Thyroid gland (tissue), 4 donors: Measurements from ENCODE around the gene ZNF20.

Source experiments
- POLR2A ChIP-seq, 2 donors: fragments of 450-650 bp; IDR thresholded peaks; one replicate each; pipeline ENCODE4 v1.6.1; 2017; ENCODE audit warnings: antibody characterized with exemption in 2 of 2, mild to moderate bottlenecking in 2 of 2, moderate library complexity in 1 of 2
- TF ChIP-seq, protein P1 (sequence below), 6 experiments: fragments of 200-600 bp in 3 of 6; fragments of 450-650 bp in 3 of 6; sonication (generic) in 3 of 6; IDR thresholded peaks; one replicate each; pipeline ENCODE4 v1.5.1; 2016 to 2019; ENCODE audit warnings: antibody characterized with exemption in 6 of 6, mild to moderate bottlenecking in 2 of 6, inconsistent platforms in 1 of 6, moderate library complexity in 1 of 6

DNA sequence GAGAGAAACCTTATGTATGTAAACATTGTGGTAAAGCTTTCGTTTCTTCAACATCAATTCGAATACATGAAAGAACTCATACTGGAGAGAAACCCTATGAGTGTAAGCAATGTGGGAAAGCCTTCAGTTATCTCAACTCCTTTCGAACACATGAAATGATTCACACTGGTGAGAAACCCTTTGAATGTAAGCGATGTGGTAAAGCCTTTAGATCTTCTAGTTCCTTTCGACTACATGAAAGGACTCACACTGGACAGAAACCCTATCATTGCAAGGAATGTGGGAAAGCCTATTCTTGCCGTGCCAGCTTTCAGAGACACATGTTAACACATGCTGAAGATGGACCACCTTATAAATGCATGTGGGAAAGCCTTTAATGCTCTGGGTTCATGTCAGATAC, 47.5 kb upstream of the ZNF20 start:
- TF ChIP-seq, protein P1, sequence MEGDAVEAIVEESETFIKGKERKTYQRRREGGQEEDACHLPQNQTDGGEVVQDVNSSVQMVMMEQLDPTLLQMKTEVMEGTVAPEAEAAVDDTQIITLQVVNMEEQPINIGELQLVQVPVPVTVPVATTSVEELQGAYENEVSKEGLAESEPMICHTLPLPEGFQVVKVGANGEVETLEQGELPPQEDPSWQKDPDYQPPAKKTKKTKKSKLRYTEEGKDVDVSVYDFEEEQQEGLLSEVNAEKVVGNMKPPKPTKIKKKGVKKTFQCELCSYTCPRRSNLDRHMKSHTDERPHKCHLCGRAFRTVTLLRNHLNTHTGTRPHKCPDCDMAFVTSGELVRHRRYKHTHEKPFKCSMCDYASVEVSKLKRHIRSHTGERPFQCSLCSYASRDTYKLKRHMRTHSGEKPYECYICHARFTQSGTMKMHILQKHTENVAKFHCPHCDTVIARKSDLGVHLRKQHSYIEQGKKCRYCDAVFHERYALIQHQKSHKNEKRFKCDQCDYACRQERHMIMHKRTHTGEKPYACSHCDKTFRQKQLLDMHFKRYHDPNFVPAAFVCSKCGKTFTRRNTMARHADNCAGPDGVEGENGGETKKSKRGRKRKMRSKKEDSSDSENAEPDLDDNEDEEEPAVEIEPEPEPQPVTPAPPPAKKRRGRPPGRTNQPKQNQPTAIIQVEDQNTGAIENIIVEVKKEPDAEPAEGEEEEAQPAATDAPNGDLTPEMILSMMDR (IDR thresholded peaks at IDR 0.05), result no peak
- TF ChIP-seq POLR2A (IDR thresholded peaks at IDR 0.05), result no peak
